IMR-90 (cell line): ENCODE data around the gene VSIR. TPM values are rescaled to one million over a fixed set of nuclear protein-coding genes. Genes with fewer than 3 reads are reported as not detected.
A peak's percentile ranks its signal among the peaks of the same experiment; 100 is the strongest.

Experiments
- ATAC-seq: fragments of 200-7000 bp; cut with Tn5 transposase; 2 replicates; pipeline ENCODE4 v1.9.1; 2020; ENCODE audit warnings: low read depth, mild to moderate bottlenecking, moderate library complexity
- BruUV-seq: library from RNA; stranded (reverse); fragments of 400-500 nt; replicated peaks from 2 replicates; lab custom pipeline; 2021; lab: Mats Ljungman, UMichigan
- CTCF ChIA-PET: fragments of 300-600 bp; formaldehyde crosslinking; extraction: SDS; loops from one replicate; lab custom pipeline; 2021; ENCODE audit warnings: antibody characterized with exemption; lab: Yijun Ruan, JAX
- POLR2A ChIA-PET: fragments of 300-600 bp; sonication (Branson Sonifier 250); formaldehyde crosslinking; loops from one replicate; lab custom pipeline; 2022; ENCODE audit warnings: antibody characterized with exemption; ENCODE audit not compliant: unreplicated experiment; lab: Charles Lee
- DNase-seq: peaks from one replicate; pipeline ENCODE4 v3.0.0; 2013
- H2AFZ ChIP-seq: replicated peaks from 2 replicates; pipeline ENCODE3; 2013; ENCODE audit warnings: low read length, mild to moderate bottlenecking; ENCODE audit not compliant: poor library complexity
- H2AK5ac ChIP-seq: 2 replicates; pipeline ENCODE4 v1.6.1; 2013; ENCODE audit warnings: low read depth, low read length, inconsistent platforms
- H2AK9ac ChIP-seq: replicated peaks from 2 replicates; pipeline ENCODE3; 2013; ENCODE audit warnings: mild to moderate bottlenecking, low read depth, low read length, moderate library complexity; ENCODE audit not compliant: poor library complexity
- H2BK120ac ChIP-seq: 2 replicates; pipeline ENCODE4 v1.6.1; 2013; ENCODE audit warnings: low read depth, low read length, inconsistent platforms
- H2BK15ac ChIP-seq: 3 replicates; pipeline ENCODE4 v1.6.1; 2013; ENCODE audit warnings: low read depth, low read length, inconsistent platforms
- H2BK20ac ChIP-seq: 2 replicates; pipeline ENCODE4 v1.6.1; 2013; ENCODE audit warnings: low read depth, mild to moderate bottlenecking, inconsistent platforms, low read length, moderate library complexity
- H2BK5ac ChIP-seq: 2 replicates; pipeline ENCODE4 v1.6.1; 2013; ENCODE audit warnings: mild to moderate bottlenecking, low read depth, low read length, inconsistent platforms; ENCODE audit not compliant: poor library complexity, severe bottlenecking
- H3K14ac ChIP-seq: replicated peaks from 2 replicates; pipeline ENCODE4 v1.6.1; 2013; ENCODE audit warnings: low read depth, low read length, inconsistent platforms
- H3K18ac ChIP-seq: 2 replicates; pipeline ENCODE4 v1.6.1; 2013; ENCODE audit warnings: low read depth, low read length, control low read depth
- H3K23ac ChIP-seq: 2 replicates; pipeline ENCODE4 v1.6.1; 2013; ENCODE audit warnings: low read depth, low read length, inconsistent platforms
- H3K27ac ChIP-seq: 2 replicates; pipeline ENCODE4 v1.5.1; 2013; ENCODE audit warnings: mild to moderate bottlenecking, control low read depth, low read length; ENCODE audit not compliant: insufficient read depth
- H3K27me3 ChIP-seq: 2 replicates; pipeline ENCODE4 v1.6.1; 2013; ENCODE audit warnings: low read length; ENCODE audit not compliant: control insufficient read depth, insufficient read depth
- H3K36me3 ChIP-seq: 2 replicates; pipeline ENCODE4 v1.6.1; 2013; ENCODE audit warnings: low read length, mixed read lengths; ENCODE audit not compliant: control insufficient read depth, insufficient read depth
- H3K4ac ChIP-seq: 2 replicates; pipeline ENCODE4 v1.6.1; 2013; ENCODE audit warnings: low read depth, low read length, inconsistent platforms
- H3K4me1 ChIP-seq: 2 replicates; pipeline ENCODE4 v1.6.1; 2013; ENCODE audit warnings: low read length, mixed read lengths; ENCODE audit not compliant: control insufficient read depth, insufficient read depth
- H3K4me2 ChIP-seq: 2 replicates; pipeline ENCODE4 v1.6.1; 2013; ENCODE audit warnings: low read depth, mild to moderate bottlenecking, control low read depth, low read length, moderate library complexity
- H3K4me3 ChIP-seq: 2 replicates; pipeline ENCODE4 v1.5.1; 2013; ENCODE audit warnings: low read depth, mild to moderate bottlenecking, control low read depth, low read length, moderate library complexity; ENCODE audit not compliant: insufficient read depth
- H3K56ac ChIP-seq: 2 replicates; pipeline ENCODE4 v1.6.1; 2013; ENCODE audit warnings: low read length, inconsistent platforms; ENCODE audit not compliant: insufficient read depth; ENCODE audit errors: extremely low read depth
- H3K79me1 ChIP-seq, 2 experiments: 2 replicates each; pipeline ENCODE4 v1.6.1; 2013; ENCODE audit warnings: low read length in 2 of 2, inconsistent platforms in 1 of 2, low read depth in 1 of 2
- H3K9ac ChIP-seq: 2 replicates; pipeline ENCODE4 v1.6.1; 2013; ENCODE audit warnings: low read depth, low read length, control low read depth
- H3K9me1 ChIP-seq: 2 replicates; pipeline ENCODE4 v1.6.1; 2013; ENCODE audit warnings: low read length, inconsistent platforms; ENCODE audit not compliant: insufficient read depth
- H3K9me3 ChIP-seq: 2 replicates; pipeline ENCODE4 v1.6.1; 2013; ENCODE audit warnings: low read length; ENCODE audit not compliant: control insufficient read depth, insufficient read depth
- H4K20me1 ChIP-seq: 2 replicates; pipeline ENCODE4 v1.6.1; 2013; ENCODE audit warnings: low read length, inconsistent platforms; ENCODE audit not compliant: insufficient read depth
- H4K5ac ChIP-seq: 2 replicates; pipeline ENCODE4 v1.6.1; 2013; ENCODE audit warnings: mild to moderate bottlenecking, low read depth, low read length, control low read depth
- H4K8ac ChIP-seq, 2 experiments: 2 replicates each; pipeline ENCODE4 v1.6.1; 2013; ENCODE audit warnings: low read depth in 2 of 2, low read length in 2 of 2, control low read depth in 1 of 2, inconsistent platforms in 1 of 2
- H4K91ac ChIP-seq: 2 replicates; pipeline ENCODE4 v1.6.1; 2013; ENCODE audit warnings: low read depth, low read length, inconsistent platforms; ENCODE audit not compliant: insufficient read depth
- CHD1 ChIP-seq: IDR thresholded peaks from 2 replicates; pipeline ENCODE4 v1.6.1; 2012; ENCODE audit warnings: low read depth, low read length, improper control_type of control experiment
- CTCF ChIP-seq: conservative IDR thresholded peaks from 2 replicates; pipeline ENCODE4 v1.5.1; 2012; ENCODE audit warnings: mild to moderate bottlenecking, low read depth, low read length, improper control_type of control experiment
- ELK1 ChIP-seq: fragments of 150-350 bp; IDR thresholded peaks from 2 replicates; pipeline ENCODE4 v1.6.1; 2016; ENCODE audit warnings: low read depth, mild to moderate bottlenecking, low read length, moderate library complexity, borderline replicate concordance
- MAFK ChIP-seq: IDR thresholded peaks from 2 replicates; pipeline ENCODE4 v1.6.1; 2012; ENCODE audit warnings: low read depth, low read length, improper control_type of control experiment
- MXI1 ChIP-seq: IDR thresholded peaks from 2 replicates; pipeline ENCODE4 v1.6.1; 2012; ENCODE audit warnings: low read depth, mild to moderate bottlenecking, low read length, moderate library complexity, borderline replicate concordance
- NFE2L2 ChIP-seq: fragments of 150-350 bp; IDR thresholded peaks from 2 replicates; pipeline ENCODE4 v1.6.1; 2016; ENCODE audit warnings: low read depth, mild to moderate bottlenecking, low read length
- POLR2A ChIP-seq: IDR thresholded peaks from 2 replicates; pipeline ENCODE4 v1.6.1; 2012; ENCODE audit warnings: mild to moderate bottlenecking, low read depth, low read length
- RCOR1 ChIP-seq: IDR thresholded peaks from 2 replicates; pipeline ENCODE4 v1.6.1; 2012; ENCODE audit warnings: mild to moderate bottlenecking, low read length, improper control_type of control experiment; ENCODE audit not compliant: insufficient replicate concordance
- SMC3 ChIP-seq: fragments of 150-350 bp; IDR thresholded peaks from 2 replicates; pipeline ENCODE4 v1.6.1; 2016; ENCODE audit warnings: low read depth, mild to moderate bottlenecking, antibody characterized with exemption, low read length, moderate library complexity
- WGBS, 2 experiments: methylation state at CpG; one replicate each; pipeline versions ENCODE4 v1.1.5 to v1.1.7; 2013; ENCODE audit warnings: missing lambda C conversion rate in 2 of 2; ENCODE audit not compliant: insufficient read length in 1 of 2; ENCODE audit errors: extremely low coverage in 2 of 2; 5-methylcytosine and 5-hydroxymethylcytosine counted together
- dilution Hi-C: fragments of 300-500 bp; cut with HindIII; formaldehyde crosslinking; loops from one replicate; pipeline ENCODE4 v1.14.3; 2018; ENCODE audit warnings: low sequenced_read_pairs; ENCODE audit not compliant: unreplicated experiment
- in situ Hi-C: fragments of 300-500 bp; cut with MboI; formaldehyde crosslinking; loops from 3 replicates; pipeline ENCODE4 v1.14.3; 2019; ENCODE audit warnings: low sequenced_read_pairs, inconsistent platforms, mixed read lengths
- intact Hi-C: fragments of 100-400 bp; cut with micrococcal nuclease; formaldehyde crosslinking; loops from 2 replicates; pipeline ENCODE4 v1.10.0; 2022
- polyA plus RNA-seq, 3 experiments: library from polyadenylated mRNA; depleted of rRNA; stranded (reverse); fragments of >200 nt; gene quantifications; 2 replicates each; pipeline ENCODE4 v1.2.3, GENCODE V29; 2012; ENCODE audit warnings: low replicate concordance in 1 of 3
- total RNA-seq: library from RNA; depleted of rRNA; stranded (reverse); fragments of >200 nt; gene quantifications from 2 replicates; pipeline ENCODE4 v1.2.3, GENCODE V29; 2012

Gene VSIR
- total and polyA plus RNA-seq, 2 of the 4 experiments (the other 2 are of a cell fraction), result 5.0 to 23.8 TPM

GRCh38 chr10:71735709-71736569, 37.4 kb downstream of the VSIR start:
- Histone ChIP-seq H3K4me2 (no peak overlapping the region), H3K4me1 (peaks cover 2% of the 10 kb centered on the region; the same call in 1 of the 2 replicates), H3K79me1 (no peaks in the 10 kb centered on the region), H2BK15ac (no peak overlapping the region), H3K18ac (no peak overlapping the region), H3K4me3 (no peak overlapping the region), H4K91ac (no peak overlapping the region), H2AK5ac (no peak overlapping the region), H4K8ac (no peak overlapping the region), H3K23ac (no peak overlapping the region), H2AFZ (peak overlapping the region; percentile 17), H3K9me3 (no peaks in the 10 kb centered on the region), H3K27ac (no peak overlapping the region), H4K20me1 (no peaks in the 10 kb centered on the region), H3K14ac (no peak overlapping the region), H3K27me3 (peaks cover 29% of the 10 kb centered on the region), H3K56ac (no peak overlapping the region), H3K9ac (no peak overlapping the region), H3K36me3 (no peaks in the 10 kb centered on the region), H2AK9ac (no peak overlapping the region), H2BK20ac (no peak overlapping the region), H3K4ac (no peak overlapping the region), H3K9me1 (no peaks in the 10 kb centered on the region), H4K5ac (no peak overlapping the region), H2BK5ac (no peak overlapping the region), H2BK120ac (no peak overlapping the region)
- dilution Hi-C loops, result no loop called here
- WGBS, 2 experiments, result 79% methylated on average over 3 of the region's 16 CpGs; no CpG with 5 or more reads in 1 of the 2 experiments
- ChIA-PET POLR2A (interaction anchor here (0.6 kb wide), 1 partner anchor 1432 kb away, joined by 3 read pairs; the partner anchor contains the start of gene FAM149B1), CTCF (no interaction called here)
- no peak for ATAC-seq
- no peak for DNase-seq
- no TSS peak for BruUV-seq
- TF ChIP-seq MAFK (no peak), CTCF (no peak), POLR2A (no peak), SMC3 (no peak), NFE2L2 (no peak), ELK1 (no peak), MXI1 (no peak), CHD1 (no peak), RCOR1 (no peak)
- intact Hi-C loops, result no loop called here
- in situ Hi-C loops, result no loop called here
